B cell (primary cell): Measurements from ENCODE around the gene KRT20. TPM values are rescaled to one million over a fixed set of nuclear protein-coding genes. Genes with fewer than 3 reads are reported as not detected.

Source experiments
- ATAC-seq: fragments of 200-7000 bp; cut with Tn5 transposase; one replicate; pipeline ENCODE4 v1.10.0; 2021; ENCODE audit warnings: low read depth, mild to moderate bottlenecking, moderate number of reproducible peaks, moderate library complexity
- CTCF ChIA-PET: fragments of 350-600 bp; sonication (Branson Sonifier 250); formaldehyde crosslinking; loops from one replicate; lab custom pipeline; 2021; ENCODE audit warnings: antibody characterized with exemption, inconsistent platforms; lab: Charles Lee
- POLR2A ChIA-PET: fragments of 350-600 bp; sonication (Branson Sonifier 250); formaldehyde crosslinking; loops from one replicate; lab custom pipeline; 2021; ENCODE audit warnings: antibody characterized with exemption; lab: Charles Lee
- DNase-seq: peaks from one replicate; pipeline ENCODE4 v3.0.0; 2013
- H2AFZ ChIP-seq: 2 replicates; pipeline ENCODE4 v1.6.1; 2012; ENCODE audit warnings: mild to moderate bottlenecking, low read depth, low read length; ENCODE audit not compliant: insufficient read depth, poor library complexity, severe bottlenecking
- H3K27ac ChIP-seq, 2 donors: 1 replicate in 1 of 2; 2 replicates in 1 of 2; pipeline ENCODE4 v1.5.1; 2012 to 2013; ENCODE audit warnings: low read length in 2 of 2, mild to moderate bottlenecking in 2 of 2, moderate library complexity in 1 of 2
- H3K27me3 ChIP-seq, 4 experiments: fragments of 200-600 bp in 1 of 4; sonication (generic) in 1 of 4; replicated peaks in 1 of 4; 1 replicate in 2 of 4; 2 replicates in 2 of 4; pipeline versions ENCODE4 v1.6.1 to v1.7.0; 2013 to 2016; ENCODE audit warnings: low read length in 3 of 4, mild to moderate bottlenecking in 2 of 4, mixed read lengths in 1 of 4, moderate library complexity in 1 of 4; ENCODE audit not compliant: insufficient read depth in 4 of 4, control insufficient read depth in 3 of 4; ENCODE audit errors: control extremely low read depth in 1 of 4
- H3K36me3 ChIP-seq, 2 experiments: replicated peaks in 1 of 2; 1 replicate in 1 of 2; 2 replicates in 1 of 2; pipeline versions ENCODE4 v1.6.1 to v1.7.1; 2013; ENCODE audit warnings: low read length in 1 of 2; ENCODE audit not compliant: insufficient read depth in 2 of 2, control insufficient read depth in 1 of 2; ENCODE audit errors: control extremely low read depth in 1 of 2, extremely low read depth in 1 of 2
- H3K4me1 ChIP-seq, 2 donors: fragments of 200-600 bp in 1 of 2; sonication (generic) in 1 of 2; 1 replicate in 1 of 2; 2 replicates in 1 of 2; pipeline versions ENCODE4 v1.5.1 to v1.6.1; 2013 to 2017; ENCODE audit warnings: low read length in 2 of 2; ENCODE audit not compliant: control insufficient read depth in 2 of 2, insufficient read depth in 2 of 2
- H3K4me2 ChIP-seq: replicated peaks from 2 replicates; pipeline ENCODE3; 2012; ENCODE audit warnings: mild to moderate bottlenecking, low read depth, low read length; ENCODE audit not compliant: poor library complexity, severe bottlenecking
- H3K4me3 ChIP-seq, 5 experiments: fragments of 200-600 bp in 1 of 5; sonication (generic) in 1 of 5; 1 replicate in 3 of 5; 2 replicates in 2 of 5; pipeline versions ENCODE4 v1.5.1 to v1.7.0; 2011 to 2016; ENCODE audit warnings: low read length in 4 of 5, mild to moderate bottlenecking in 4 of 5, low read depth in 2 of 5, control low read depth in 1 of 5, moderate library complexity in 1 of 5; ENCODE audit not compliant: insufficient read depth in 1 of 5; ENCODE audit errors: control extremely low read depth in 1 of 5, extremely low read depth in 1 of 5
- H3K79me2 ChIP-seq: fragments of 200-600 bp; sonication (generic); one replicate; pipeline ENCODE4 v1.6.0; 2016; ENCODE audit warnings: low read length; ENCODE audit not compliant: control insufficient read depth, insufficient read depth
- H3K9ac ChIP-seq: fragments of 200-600 bp; sonication (generic); 2 replicates; pipeline ENCODE4 v1.6.1; 2017; ENCODE audit warnings: mild to moderate bottlenecking, low read length, moderate library complexity
- H3K9me3 ChIP-seq, 3 donors: one replicate each; pipeline versions ENCODE4 v1.6.1 to v1.7.1; 2013; ENCODE audit warnings: low read length in 2 of 3; ENCODE audit not compliant: control insufficient read depth in 2 of 3, insufficient read depth in 1 of 3; ENCODE audit errors: control extremely low read depth in 1 of 3
- H4K20me1 ChIP-seq: 2 replicates; pipeline ENCODE4 v1.6.0; 2012; ENCODE audit warnings: mild to moderate bottlenecking, low read length; ENCODE audit not compliant: insufficient read depth, control insufficient read depth, poor library complexity, severe bottlenecking
- H3K27ac Mint-ChIP-seq: one replicate; pipeline ENCODE4 v1.8.0; 2021; ENCODE audit warnings: mixed read lengths
- H3K27me3 Mint-ChIP-seq: one replicate; pipeline ENCODE4 v1.8.0; 2021; ENCODE audit warnings: mixed read lengths
- H3K4me1 Mint-ChIP-seq: one replicate; pipeline ENCODE4 v1.8.0; 2021; ENCODE audit warnings: mixed read lengths
- H3K4me3 Mint-ChIP-seq: one replicate; pipeline ENCODE4 v1.8.0; 2021; ENCODE audit warnings: mixed read lengths
- H3K9me3 Mint-ChIP-seq: one replicate; pipeline ENCODE4 v1.8.0; 2022; ENCODE audit warnings: mixed read lengths; ENCODE audit not compliant: insufficient read depth
- CTCF ChIP-seq: fragments of 200-600 bp; IDR thresholded peaks from one replicate; pipeline ENCODE4 v1.8.0; 2022; ENCODE audit warnings: antibody characterized with exemption, mild to moderate bottlenecking
- EZH2 ChIP-seq: IDR thresholded peaks from 2 replicates; pipeline ENCODE4 v1.6.1; 2012; ENCODE audit warnings: borderline replicate concordance, low read depth, mild to moderate bottlenecking, moderate library complexity, low read length; ENCODE audit not compliant: insufficient read depth, poor library complexity, severe bottlenecking
- WGBS: methylation state at CpG from one replicate; pipeline ENCODE4 v1.1.5; 2013; ENCODE audit warnings: missing lambda C conversion rate; ENCODE audit not compliant: insufficient coverage; 5-methylcytosine and 5-hydroxymethylcytosine counted together
- intact Hi-C: fragments of 100-400 bp; cut with micrococcal nuclease; formaldehyde crosslinking; loops from one replicate; pipeline ENCODE4 v1.10.0; 2022
- polyA plus RNA-seq: library from polyadenylated mRNA; depleted of rRNA; stranded (reverse); fragments of >200 nt; gene quantifications from 2 replicates; pipeline ENCODE4 v1.2.3, GENCODE V29; 2012
- total RNA-seq, 2 donors: library from RNA; stranded (reverse); fragments of 120-200 nt in 1 of 2; gene quantifications; 1 replicate in 1 of 2; 2 replicates in 1 of 2; pipeline versions ENCODE4 v1.2.3 to v1.2.4, GENCODE V29; 2013 to 2022

Gene KRT20
- total and polyA plus RNA-seq, 2 donors (not counting 1 experiment from before 2014, with no cell fraction given) = not detected

- Mint-ChIP-seq H3K27ac (no peak overlapping the region), H3K27me3 (peaks cover 53% of the 10 kb centered on the region), H3K4me1 (peaks cover 3% of the 10 kb centered on the region), H3K4me3 (no peak overlapping the region), H3K9me3 (no peaks in the 10 kb centered on the region)
- H2AFZ ChIP-seq = no peak overlapping the region
- H3K9me3 ChIP-seq = no peaks in the 10 kb centered on the region
- peaks cover 0 to 25% (median 6%) of the 10 kb centered on the region in 4 experiments for H3K27me3 ChIP-seq
- ChIA-PET POLR2A (no interaction called here), CTCF (no interaction called here)
- H4K20me1 ChIP-seq = no peaks in the 10 kb centered on the region
- no peaks in the 10 kb centered on the region for H3K36me3 ChIP-seq
- DNase-seq = no peak
- no peaks in the 10 kb centered on the region for H3K79me2 ChIP-seq
- H3K4me1 ChIP-seq = no peaks in the 10 kb centered on the region
- no peak overlapping the region for H3K9ac ChIP-seq
- no peak overlapping the region for H3K4me2 ChIP-seq
- intact Hi-C loops = no loop called here
- H3K27ac ChIP-seq = no peak overlapping the region
- no peak for ATAC-seq
- no CpG with 5 or more reads among the region's 3 CpGs for WGBS
- TF ChIP-seq CTCF = no peak
- no peak for TF ChIP-seq EZH2
- no peak overlapping the region for H3K4me3 ChIP-seq
Observed at GRCh38 chr17:40841246-40841645, 43.8 kb downstream of the KRT20 start.

GRCh38 chr17:40839194-40839593 lies 45.8 kb downstream of the KRT20 start:
- peaks cover 0 to 1% of the 10 kb centered on the region in 2 experiments for H3K36me3 ChIP-seq
- DNase-seq (no peak), ATAC-seq (no peak)
- H3K27ac Mint-ChIP-seq = no peak overlapping the region
- peaks cover 0 to 13% (median 4%) of the 10 kb centered on the region in 4 experiments for H3K27me3 ChIP-seq
- no peak overlapping the region for H3K9ac ChIP-seq
- H3K27me3 Mint-ChIP-seq = peaks cover 34% of the 10 kb centered on the region
- H3K4me1 ChIP-seq = no peaks in the 10 kb centered on the region
- H2AFZ ChIP-seq = no peak overlapping the region
- no peaks in the 10 kb centered on the region for H3K9me3 ChIP-seq
- CTCF ChIA-PET = interaction anchor here (0.9 kb wide), 1 partner anchor 824 kb away, joined by 3 read pairs; no protein-coding TSS in a partner anchor
- no peaks in the 10 kb centered on the region for H4K20me1 ChIP-seq
- no peak overlapping the region for H3K4me3 Mint-ChIP-seq
- peaks cover 3% of the 10 kb centered on the region for H3K4me1 Mint-ChIP-seq
- H3K4me2 ChIP-seq = no peak overlapping the region
- intact Hi-C loops = no loop called here
- 77% methylated on average over 2 of the region's 3 CpGs for WGBS
- TF ChIP-seq CTCF (no peak), EZH2 (no peak)
- POLR2A ChIA-PET = no interaction called here
- H3K4me3 ChIP-seq = no peak overlapping the region
- H3K9me3 Mint-ChIP-seq = no peaks in the 10 kb centered on the region
- no peaks in the 10 kb centered on the region for H3K79me2 ChIP-seq
- H3K27ac ChIP-seq = no peak overlapping the region
